ENCODE results near the gene NOTCH3.

The NOTCH3 gene

DNA sequence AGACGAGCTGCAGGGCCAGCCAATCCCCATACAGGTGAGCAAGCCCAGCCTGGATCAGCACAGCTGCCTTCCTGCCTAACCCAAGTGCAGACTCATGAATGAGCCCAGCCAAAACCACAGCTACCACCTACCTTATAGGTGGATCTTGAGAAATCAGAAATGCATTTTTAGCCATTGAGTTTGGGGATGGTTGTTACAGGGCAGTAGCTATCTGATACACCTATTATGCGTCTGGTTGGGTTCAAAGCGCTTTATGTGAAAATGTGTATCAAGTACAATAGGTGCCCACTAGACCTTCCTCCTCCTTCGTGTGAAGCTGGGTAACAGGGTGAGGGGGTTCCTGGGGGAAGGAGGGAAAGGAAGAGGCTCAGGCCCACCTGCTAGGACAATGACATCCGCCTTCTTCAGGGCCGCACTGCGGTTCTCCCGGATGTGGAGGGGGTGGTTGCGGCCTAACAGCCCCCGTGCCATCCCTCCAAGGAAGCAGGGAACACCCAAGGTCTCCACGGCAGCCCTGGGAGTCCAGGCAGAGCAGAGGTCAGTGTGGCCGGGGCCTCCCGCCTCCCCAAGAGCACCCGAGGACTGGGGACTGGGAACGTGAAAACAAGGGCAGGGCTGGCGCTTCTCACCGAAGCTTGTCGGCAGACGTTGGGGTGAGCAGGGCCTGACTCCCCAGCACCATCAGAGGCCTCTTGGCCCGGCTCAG, 81.9 kb downstream of the NOTCH3 start:
- H3K4me3 ChIP-seq (ENCODE audit: low read depth, low read length) = no peak overlapping the region
- no peak for DNase-seq (ENCODE audit: low read depth)
- TF ChIP-seq, protein P1, sequence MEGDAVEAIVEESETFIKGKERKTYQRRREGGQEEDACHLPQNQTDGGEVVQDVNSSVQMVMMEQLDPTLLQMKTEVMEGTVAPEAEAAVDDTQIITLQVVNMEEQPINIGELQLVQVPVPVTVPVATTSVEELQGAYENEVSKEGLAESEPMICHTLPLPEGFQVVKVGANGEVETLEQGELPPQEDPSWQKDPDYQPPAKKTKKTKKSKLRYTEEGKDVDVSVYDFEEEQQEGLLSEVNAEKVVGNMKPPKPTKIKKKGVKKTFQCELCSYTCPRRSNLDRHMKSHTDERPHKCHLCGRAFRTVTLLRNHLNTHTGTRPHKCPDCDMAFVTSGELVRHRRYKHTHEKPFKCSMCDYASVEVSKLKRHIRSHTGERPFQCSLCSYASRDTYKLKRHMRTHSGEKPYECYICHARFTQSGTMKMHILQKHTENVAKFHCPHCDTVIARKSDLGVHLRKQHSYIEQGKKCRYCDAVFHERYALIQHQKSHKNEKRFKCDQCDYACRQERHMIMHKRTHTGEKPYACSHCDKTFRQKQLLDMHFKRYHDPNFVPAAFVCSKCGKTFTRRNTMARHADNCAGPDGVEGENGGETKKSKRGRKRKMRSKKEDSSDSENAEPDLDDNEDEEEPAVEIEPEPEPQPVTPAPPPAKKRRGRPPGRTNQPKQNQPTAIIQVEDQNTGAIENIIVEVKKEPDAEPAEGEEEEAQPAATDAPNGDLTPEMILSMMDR (IDR thresholded peaks at IDR 0.05; ENCODE audit: insufficient read depth, low read depth, low read length, missing control alignments) = no peak

DNA sequence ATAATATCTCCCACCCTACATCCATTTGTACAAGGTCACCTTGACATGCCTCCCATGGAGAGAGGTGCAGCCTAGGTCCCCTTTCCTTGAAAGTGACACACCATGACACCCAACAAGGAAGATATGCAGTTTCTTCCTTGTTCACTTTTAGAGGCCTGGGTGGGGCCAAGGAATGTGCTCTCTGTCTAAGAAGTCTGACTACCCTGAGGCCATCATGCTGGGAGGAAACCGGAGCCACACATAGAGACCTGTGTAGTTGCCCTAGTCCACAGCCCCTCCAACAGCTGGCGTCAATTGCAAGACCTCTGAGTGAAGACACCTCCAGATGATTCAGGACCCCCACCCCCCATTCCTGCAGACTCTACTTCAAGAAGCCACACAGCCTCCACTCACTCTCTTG, 82.5 kb downstream of the NOTCH3 start:
- DNase-seq (ENCODE audit: low read depth) = no peak
- TF ChIP-seq, protein P1 (IDR thresholded peaks at IDR 0.05; ENCODE audit: insufficient read depth, low read depth, low read length, missing control alignments) = no peak
- H3K4me3 ChIP-seq (ENCODE audit: low read depth, low read length) = no peak overlapping the region

DNA sequence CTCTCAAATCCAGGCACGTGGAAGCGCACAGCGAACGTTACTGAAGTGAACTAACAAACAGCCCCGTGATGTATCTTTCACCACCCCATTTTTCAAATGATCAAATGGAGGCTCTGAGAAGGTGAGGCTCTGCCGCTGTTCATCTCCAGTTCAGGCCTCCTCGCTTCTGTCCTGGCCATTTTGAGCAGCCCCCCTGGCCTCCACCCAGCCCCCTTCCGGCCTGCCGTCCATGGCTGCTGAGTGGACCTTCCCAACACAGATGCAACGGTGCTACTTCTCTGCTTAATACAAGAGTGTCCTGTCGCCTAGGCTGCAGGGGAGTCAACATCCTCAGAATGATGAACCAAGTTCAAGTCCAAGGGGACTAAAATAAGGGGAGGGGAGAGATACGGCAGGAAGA, 83.9 kb downstream of the NOTCH3 start:
- no peak overlapping the region for H3K4me3 ChIP-seq (ENCODE audit: low read depth, low read length)
- no peak for DNase-seq (ENCODE audit: low read depth)
- TF ChIP-seq, protein P1 (IDR thresholded peaks at IDR 0.05; ENCODE audit: insufficient read depth, low read depth, low read length, missing control alignments) = no peak

DNA sequence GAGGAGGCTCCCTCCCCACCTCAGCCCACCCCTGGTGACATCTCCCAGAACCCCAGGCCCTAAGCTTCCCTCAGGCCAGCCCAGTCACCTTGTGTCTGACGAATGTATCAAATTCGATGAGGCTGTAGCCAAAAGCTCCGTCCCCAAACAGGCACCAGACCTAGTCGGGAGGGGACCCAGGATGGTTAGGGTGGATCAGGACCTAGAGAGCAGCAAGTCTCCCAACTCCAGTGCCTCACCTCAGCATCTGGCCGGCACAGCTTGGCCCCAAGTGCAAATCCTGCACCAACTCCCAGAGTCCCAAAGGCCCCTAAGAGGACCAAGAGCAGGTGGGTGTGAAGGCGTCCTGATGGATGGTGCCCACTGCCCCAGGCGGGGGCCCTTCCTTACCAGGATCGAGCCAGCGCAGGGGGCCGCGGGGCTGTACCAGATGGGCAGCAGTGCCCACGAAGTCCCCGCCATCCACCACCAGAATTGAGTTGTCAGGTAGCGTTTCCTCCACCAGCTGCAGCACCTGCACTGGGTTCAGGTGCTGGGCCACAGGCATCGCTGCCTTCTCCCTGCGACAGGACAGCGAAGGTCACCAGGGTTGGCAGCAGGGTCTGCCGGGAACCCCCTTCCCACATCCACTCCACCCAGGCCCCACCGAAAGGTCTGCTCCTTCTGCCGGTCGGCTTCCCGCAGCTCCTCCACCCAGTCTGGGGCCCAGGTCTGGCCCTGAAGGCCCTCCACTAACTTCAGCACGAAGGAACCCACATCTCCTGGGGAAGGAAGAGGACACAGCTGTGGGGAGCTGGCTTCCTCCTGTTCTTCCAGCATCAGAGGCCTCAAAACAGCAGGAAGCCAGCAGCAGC, 84.8 kb downstream of the NOTCH3 start:
- TF ChIP-seq, protein P1 (IDR thresholded peaks at IDR 0.05; ENCODE audit: insufficient read depth, low read depth, low read length, missing control alignments) = no peak
- no peak overlapping the region for H3K4me3 ChIP-seq (ENCODE audit: low read depth, low read length)
- DNase-seq (ENCODE audit: low read depth) = no peak

DNA sequence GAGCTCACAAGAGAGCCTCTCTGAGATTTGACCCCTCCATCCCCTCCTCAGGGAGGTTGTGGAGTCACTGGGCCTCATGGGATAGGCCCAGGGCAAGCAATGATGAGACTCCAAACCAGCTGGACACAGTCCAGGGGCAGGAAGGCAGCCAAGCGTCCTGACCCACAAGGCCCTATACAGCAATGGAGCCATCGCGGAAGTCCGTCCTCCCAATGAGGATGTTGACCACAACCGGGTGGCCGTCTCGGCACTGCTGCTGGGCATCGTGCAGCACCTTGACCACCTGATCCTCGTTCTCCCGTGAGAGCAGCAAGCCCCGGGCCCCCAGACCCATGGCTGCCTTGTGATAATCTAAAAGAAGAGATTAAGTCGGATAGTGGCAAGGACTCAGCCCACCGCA, 85.7 kb downstream of the NOTCH3 start:
- TF ChIP-seq, protein P1 (IDR thresholded peaks at IDR 0.05; ENCODE audit: insufficient read depth, low read depth, low read length, missing control alignments) = no peak
- no peak overlapping the region for H3K4me3 ChIP-seq (ENCODE audit: low read depth, low read length)
- DNase-seq (ENCODE audit: low read depth) = no peak

DNA sequence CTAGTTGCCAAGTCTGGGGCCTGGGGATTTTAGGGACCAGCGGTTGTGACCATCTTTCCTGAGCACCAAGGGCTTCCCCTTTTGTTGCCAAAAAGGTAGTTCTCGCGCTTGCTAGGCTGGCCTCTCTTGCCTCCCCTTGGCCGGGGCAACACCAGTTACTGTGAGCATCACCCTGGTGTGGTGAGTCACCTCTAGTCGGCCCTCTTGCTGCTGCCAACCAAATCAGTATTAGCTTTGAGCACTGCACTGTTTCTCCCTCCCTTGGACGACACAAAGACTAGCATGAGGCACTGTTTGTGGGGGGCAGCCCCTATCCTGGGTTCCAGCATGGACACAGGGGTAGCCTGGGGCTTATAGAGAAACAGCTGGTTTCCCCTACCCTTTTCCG, 86.6 kb downstream of the NOTCH3 start:
- TF ChIP-seq, protein P1 (IDR thresholded peaks at IDR 0.05; ENCODE audit: insufficient read depth, low read depth, low read length, missing control alignments) = no peak
- no peak for DNase-seq (ENCODE audit: low read depth)
- no peak overlapping the region for H3K4me3 ChIP-seq (ENCODE audit: low read depth, low read length)

Data from GM12865 (cell line).